Measurements from ENCODE around the gene TGM1.
"Not testable (repeated sequence)": the region's sequence is repeated elsewhere in the genome, so short reads cannot be mapped to it uniquely, and the experiment has no call there.

Gene TGM1

GRCh38 chr14:24252289-24253124 lies 10.5 kb downstream of the TGM1 start:
- DNase-seq = no peak

DNA sequence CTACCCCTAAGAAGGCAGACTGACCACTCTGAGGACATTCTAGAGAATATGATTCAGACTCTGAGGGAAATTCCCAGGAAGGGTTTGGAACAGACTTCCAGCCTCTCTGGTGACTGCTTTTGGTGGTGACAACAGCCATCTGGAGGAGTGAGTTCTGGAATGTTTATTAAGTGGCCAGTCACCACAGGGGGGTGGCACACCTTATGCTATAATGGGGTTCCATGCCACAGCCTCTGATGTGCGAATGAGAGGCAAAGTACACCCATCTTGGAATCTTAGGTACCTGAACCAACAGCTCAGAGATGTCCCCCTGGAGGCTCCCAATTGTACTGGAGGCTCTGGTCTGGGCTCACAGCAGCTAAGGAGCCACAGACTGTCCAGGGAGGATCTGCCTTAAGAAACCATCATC lies 11.1 kb downstream of the TGM1 start:
- no peak for DNase-seq

DNA sequence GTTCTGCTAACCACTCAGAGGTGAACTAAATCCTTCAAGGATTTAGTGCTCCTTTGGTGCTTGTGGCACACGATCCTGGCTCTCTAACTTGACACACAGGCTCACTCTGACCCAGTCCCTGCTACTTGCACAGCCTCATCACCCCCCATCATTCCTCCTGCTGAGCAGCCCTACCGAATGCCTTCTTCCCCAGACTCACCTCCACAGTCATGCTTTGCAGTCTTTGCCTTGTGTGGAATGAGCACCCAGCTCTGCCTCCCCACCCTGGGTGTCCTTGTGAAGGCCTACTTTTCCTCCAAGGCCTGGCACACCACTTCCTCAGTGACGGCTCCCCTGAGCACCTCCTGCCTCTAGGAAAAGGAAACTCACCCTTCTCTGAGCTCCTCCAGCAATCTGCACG lies 12.6 kb downstream of the TGM1 start:
- no peak for DNase-seq

DNA sequence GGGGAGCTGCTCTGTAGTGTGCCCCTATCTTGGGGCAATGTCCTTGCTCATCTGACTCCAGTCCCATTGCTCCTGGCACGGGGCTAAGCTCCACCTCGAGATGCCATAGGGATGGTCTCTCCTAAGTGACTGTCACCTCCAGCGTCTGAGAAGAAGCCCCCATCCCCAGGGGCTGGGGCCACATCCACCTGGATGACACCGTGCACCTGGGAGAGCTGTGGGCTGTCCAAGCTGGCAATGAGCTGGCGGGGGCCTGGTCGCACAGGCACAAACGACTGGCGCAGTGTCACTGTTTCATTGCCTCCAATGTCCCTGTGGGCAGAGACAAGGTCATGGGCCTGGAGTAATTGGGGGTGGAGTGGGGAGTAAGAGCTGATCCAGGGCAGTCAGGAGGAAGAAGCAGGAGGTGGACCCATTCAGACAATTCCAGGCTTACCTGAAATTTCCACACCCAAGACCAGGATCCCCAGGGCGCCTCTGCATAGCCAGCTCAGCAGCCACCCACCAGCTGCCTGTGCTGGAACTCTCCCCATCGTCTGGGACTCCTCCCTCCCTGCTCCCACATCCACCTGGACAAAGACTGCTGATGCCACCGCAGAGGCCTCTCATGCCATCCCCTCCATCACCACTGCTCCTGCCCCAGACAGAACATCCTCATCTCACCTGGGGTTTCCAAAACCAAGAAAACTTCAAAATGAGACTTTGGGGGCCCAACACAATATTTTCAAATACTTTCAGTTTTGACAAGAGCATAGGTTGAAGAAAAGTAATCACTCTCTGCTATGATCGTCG lies 13.6 kb downstream of the TGM1 start:
- no peak for DNase-seq

- DNase-seq = no peak
Measured at GRCh38 chr14:24247422-24247821, 15.6 kb downstream of the TGM1 start.

GRCh38 chr14:24246765-24247212 lies 16.2 kb downstream of the TGM1 start:
- no peak for DNase-seq

GRCh38 chr14:24245350-24245749 lies 17.6 kb downstream of the TGM1 start:
- DNase-seq = not testable (repeated sequence)

- no peak for DNase-seq
Measured at GRCh38 chr14:24243336-24243836, 19.6 kb downstream of the TGM1 start.

DNA sequence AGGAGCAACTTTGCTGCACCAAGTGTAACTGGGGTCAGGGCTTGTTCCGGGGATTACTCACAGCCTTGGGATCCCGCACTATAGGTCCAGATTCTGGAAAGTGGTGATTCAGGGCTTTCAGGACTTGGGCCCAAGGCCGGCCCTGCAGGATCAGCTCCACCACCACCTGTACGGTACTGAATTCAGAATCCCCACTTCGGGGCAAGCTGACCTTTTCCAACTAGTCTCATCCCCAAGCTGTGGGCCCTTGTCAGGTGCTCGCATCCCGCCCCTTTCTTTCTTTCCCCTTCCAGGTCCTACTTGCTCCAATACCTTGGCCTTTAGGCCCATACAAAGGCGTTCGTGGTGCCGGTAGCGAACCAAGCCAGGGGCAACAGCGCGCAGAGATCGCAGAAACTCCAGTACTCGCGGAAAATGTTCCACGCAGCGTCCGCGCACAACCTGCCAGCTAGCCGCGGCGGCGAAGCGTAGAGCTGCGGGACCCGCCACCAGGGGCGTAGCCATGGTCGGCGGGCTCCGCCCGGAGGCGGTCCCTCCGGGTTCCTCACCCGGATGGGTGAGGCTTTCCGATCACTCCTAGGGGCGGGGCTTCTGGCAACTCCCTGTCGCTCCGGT lies 21.0 kb downstream of the TGM1 start:
- DNase-seq = peak; percentile 96

DNA sequence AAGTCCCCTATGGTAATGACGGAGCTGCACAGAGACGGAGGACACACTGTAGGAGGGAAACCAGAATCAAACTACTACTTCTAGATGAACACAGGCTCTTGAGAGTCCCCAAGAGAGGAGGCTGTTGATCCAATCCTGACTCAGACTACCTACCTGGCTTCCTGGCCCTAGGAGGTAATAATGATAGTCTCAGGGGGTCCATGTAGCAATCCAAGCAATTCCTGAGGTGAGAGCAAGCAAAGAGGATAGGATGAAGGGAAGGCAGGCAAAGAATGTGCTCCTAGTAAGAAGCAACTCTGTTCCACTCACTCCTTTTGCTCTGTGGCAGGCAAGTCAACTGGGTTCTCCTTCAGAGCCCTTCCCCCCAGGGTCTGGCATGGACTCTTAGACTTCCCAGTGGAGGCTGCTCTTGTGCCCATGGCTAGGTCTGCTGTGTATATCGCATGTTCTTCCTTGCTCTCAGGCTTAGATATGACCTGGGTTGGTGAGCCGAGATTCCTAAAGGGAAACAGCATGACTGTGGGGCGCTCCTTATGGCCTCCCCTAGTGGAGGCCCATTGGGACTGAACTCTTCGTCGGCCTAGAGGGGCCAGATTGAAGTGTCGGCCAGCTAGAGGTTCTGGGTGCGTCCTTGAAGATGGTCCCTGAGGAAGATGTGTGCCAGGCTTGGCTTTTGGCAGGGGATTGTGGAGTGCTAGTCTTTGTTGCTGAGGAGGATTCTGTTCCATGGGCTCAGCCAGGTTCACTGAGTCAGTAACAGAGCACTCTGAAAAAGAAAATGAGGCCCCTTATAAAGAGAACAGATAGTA lies 22.7 kb downstream of the TGM1 start:
- DNase-seq = no peak

- no peak for DNase-seq
Measured at GRCh38 chr14:24238527-24239037, 24.4 kb downstream of the TGM1 start.

GRCh38 chr14:24238123-24238522 lies 24.9 kb downstream of the TGM1 start:
- DNase-seq = no peak

- no peak for DNase-seq
Measured at GRCh38 chr14:24237463-24237955, 25.5 kb downstream of the TGM1 start.

- DNase-seq = no peak
Measured at GRCh38 chr14:24236689-24237462, 26.1 kb downstream of the TGM1 start.

- no peak for DNase-seq
Measured at GRCh38 chr14:24235804-24236688, 26.9 kb downstream of the TGM1 start.

- no peak for DNase-seq
Measured at GRCh38 chr14:24234095-24235005, 28.6 kb downstream of the TGM1 start.

DNA sequence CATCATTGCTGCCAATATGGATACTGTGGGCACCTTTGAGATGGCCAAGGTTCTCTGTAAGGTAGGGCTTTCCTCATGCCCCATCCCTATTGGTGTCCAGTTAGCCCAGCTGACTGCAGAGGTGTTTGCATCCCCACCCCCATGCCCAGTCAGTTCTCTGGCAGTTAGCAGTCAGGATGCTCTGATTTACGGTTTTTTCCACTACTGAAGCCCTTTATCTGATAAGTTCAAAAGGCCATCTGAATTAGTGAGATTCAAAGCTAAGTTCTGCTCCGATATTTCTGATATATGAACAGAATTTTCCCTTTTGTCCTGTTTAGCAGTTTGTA lies 29.5 kb downstream of the TGM1 start:
- peak in 1 of 2 experiments; percentile 33 for DNase-seq

DNA sequence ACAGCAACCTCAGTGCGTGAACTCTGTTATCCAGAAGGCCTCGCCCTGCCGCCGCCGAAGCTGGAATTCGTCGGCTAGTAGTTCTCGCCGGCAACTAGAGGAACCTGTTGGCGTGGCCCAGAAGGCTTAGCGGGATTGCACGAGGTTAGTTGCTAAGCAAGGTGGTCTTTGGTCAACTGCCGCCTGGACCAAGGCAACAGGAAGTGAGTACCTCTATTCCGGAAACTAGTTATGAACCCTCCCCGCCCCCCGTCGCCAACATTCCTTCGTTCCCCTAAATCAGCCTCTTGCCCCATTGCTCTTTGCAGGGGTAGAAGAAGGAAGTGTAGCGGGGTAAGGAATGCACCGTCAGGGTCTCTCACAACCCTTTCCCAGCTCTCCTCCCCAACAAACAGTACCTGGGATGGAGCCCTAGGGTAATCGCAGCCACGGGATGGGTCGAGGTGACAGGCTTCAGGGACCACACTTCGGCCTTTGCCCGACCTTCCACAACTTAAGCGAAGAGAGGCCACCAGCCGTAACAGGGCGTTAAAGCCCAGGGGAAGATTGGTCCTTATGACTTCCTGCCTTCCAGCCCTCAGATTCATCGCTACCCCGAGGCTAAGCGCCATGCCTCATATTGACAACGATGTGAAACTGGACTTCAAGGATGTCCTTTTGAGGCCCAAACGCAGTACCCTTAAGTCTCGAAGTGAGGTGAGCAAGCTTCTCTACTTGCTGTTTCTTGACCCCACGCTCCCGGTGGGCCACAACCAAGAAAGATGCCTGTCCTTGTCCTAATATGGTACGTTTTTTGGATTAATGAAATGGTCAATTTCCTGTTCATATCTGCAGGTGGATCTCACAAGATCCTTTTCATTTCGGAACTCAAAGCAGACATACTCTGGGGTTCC lies 30.1 kb downstream of the TGM1 start, which contains the start of gene GMPR2:
GMPR2 (plus strand) TSS at position 285 of the 893 bp plus-strand sequence; CDS start at position 610, 325 bp downstream.
- DNase-seq = peak; percentile 92
